ENCODE data around the gene SHROOM1.
"Not testable (repeated sequence)": the region's sequence is repeated elsewhere in the genome, so short reads cannot be mapped to it uniquely, and the experiment has no call there.

The SHROOM1 gene

GRCh38 chr5:132813599-132814502, 16.6 kb downstream of the SHROOM1 start:
- Mint-ChIP-seq H3K27me3 (peaks cover 61% of the 10 kb centered on the region), H3K36me3 (ENCODE audit: low read depth) (no peaks in the 10 kb centered on the region), H3K4me1 (ENCODE audit: low read depth) (peaks cover 10% of the 10 kb centered on the region), H3K27ac (no peak overlapping the region), H3K9me3 (no peaks in the 10 kb centered on the region), H3K4me3 (peak overlapping the region; percentile 61)
- intact Hi-C loops (cut with micrococcal nuclease) = loop anchor here (5.0 kb wide), 1 partner anchor 37 kb away; the partner anchor contains the start of gene SEPTIN8

GRCh38 chr5:132812781-132813598, 17.5 kb downstream of the SHROOM1 start, which contains the start of gene SOWAHA:
Gene SOWAHA (plus strand): TSS chr5:132813302. CDS start chr5:132813622, 320 bp downstream.
- Mint-ChIP-seq H3K27ac (no peak within 1 kb of the TSS), H3K9me3 (no peaks in the 10 kb centered on the region), H3K27me3 (peaks cover 58% of the 10 kb centered on the region), H3K4me1 (ENCODE audit: low read depth) (peaks cover 10% of the 10 kb centered on the region), H3K4me3 (peak within 1 kb of the TSS; percentile 61), H3K36me3 (ENCODE audit: low read depth) (no peaks in the 10 kb centered on the region)
- intact Hi-C loops (cut with micrococcal nuclease) = loop anchor here (5.0 kb wide), 1 partner anchor 36 kb away; the partner anchor contains the start of gene SEPTIN8

- no peak overlapping the region for H3K27ac Mint-ChIP-seq
- H3K27me3 Mint-ChIP-seq = peaks cover 61% of the 10 kb centered on the region
- H3K9me3 Mint-ChIP-seq = no peaks in the 10 kb centered on the region
- intact Hi-C loops (cut with micrococcal nuclease) = loop anchor here (5.0 kb wide), 1 partner anchor 35 kb away; the partner anchor contains the start of gene SEPTIN8
- H3K36me3 Mint-ChIP-seq (ENCODE audit: low read depth) = no peaks in the 10 kb centered on the region
- H3K4me1 Mint-ChIP-seq (ENCODE audit: low read depth) = peaks cover 10% of the 10 kb centered on the region
- H3K4me3 Mint-ChIP-seq = peak overlapping the region; percentile 52
These were observed 18.2 kb downstream of the SHROOM1 start for GRCh38 chr5:132812123-132812765.

GRCh38 chr5:132810605-132811004, 19.8 kb downstream of the SHROOM1 start:
- intact Hi-C loops (cut with micrococcal nuclease) = loop anchor here (5.0 kb wide), 1 partner anchor 33 kb away; the partner anchor contains the start of gene SEPTIN8
- no peak overlapping the region for H3K4me3 Mint-ChIP-seq
- no peak overlapping the region for H3K27ac Mint-ChIP-seq
- peaks cover 69% of the 10 kb centered on the region for H3K27me3 Mint-ChIP-seq
- H3K36me3 Mint-ChIP-seq (ENCODE audit: low read depth) = no peaks in the 10 kb centered on the region
- no peaks in the 10 kb centered on the region for H3K9me3 Mint-ChIP-seq
- peaks cover 10% of the 10 kb centered on the region for H3K4me1 Mint-ChIP-seq (ENCODE audit: low read depth)

GRCh38 chr5:132808866-132809265, 21.6 kb downstream of the SHROOM1 start:
- H3K27me3 Mint-ChIP-seq = peaks cover 67% of the 10 kb centered on the region

GRCh38 chr5:132808448-132808847, 22.0 kb downstream of the SHROOM1 start:
- intact Hi-C loops (cut with micrococcal nuclease) = no loop called here
- H3K27me3 Mint-ChIP-seq = peaks cover 70% of the 10 kb centered on the region
- peaks cover 21% of the 10 kb centered on the region for H3K4me1 Mint-ChIP-seq (ENCODE audit: low read depth)
- H3K36me3 Mint-ChIP-seq (ENCODE audit: low read depth) = no peaks in the 10 kb centered on the region
- H3K9me3 Mint-ChIP-seq = no peaks in the 10 kb centered on the region
- H3K4me3 Mint-ChIP-seq = no peak overlapping the region
- no peak overlapping the region for H3K27ac Mint-ChIP-seq

More at GRCh38 chr5:132808866-132809265, 21.6 kb downstream of the SHROOM1 start:
- Mint-ChIP-seq H3K9me3 (no peaks in the 10 kb centered on the region), H3K36me3 (ENCODE audit: low read depth) (no peaks in the 10 kb centered on the region), H3K27ac (no peak overlapping the region), H3K4me1 (ENCODE audit: low read depth) (peaks cover 19% of the 10 kb centered on the region), H3K4me3 (no peak overlapping the region)
- intact Hi-C loops (cut with micrococcal nuclease) = no loop called here

GRCh38 chr5:132807163-132807838, 23.1 kb downstream of the SHROOM1 start:
- H3K36me3 Mint-ChIP-seq (ENCODE audit: low read depth) = no peaks in the 10 kb centered on the region
- peaks cover 71% of the 10 kb centered on the region for H3K27me3 Mint-ChIP-seq
- H3K27ac Mint-ChIP-seq = no peak overlapping the region
- no peak overlapping the region for H3K4me3 Mint-ChIP-seq
- peaks cover 14% of the 10 kb centered on the region for H3K4me1 Mint-ChIP-seq (ENCODE audit: low read depth)
- H3K9me3 Mint-ChIP-seq = no peaks in the 10 kb centered on the region
- intact Hi-C loops (cut with micrococcal nuclease) = no loop called here

- H3K27ac Mint-ChIP-seq = not testable (repeated sequence)
- H3K27me3 Mint-ChIP-seq = peaks cover 71% of the 10 kb centered on the region
These were observed 23.7 kb downstream of the SHROOM1 start for GRCh38 chr5:132806804-132807162.

GRCh38 chr5:132805872-132806271, 24.6 kb downstream of the SHROOM1 start:
- intact Hi-C loops (cut with micrococcal nuclease); H3K36me3 Mint-ChIP-seq (ENCODE audit: low read depth); H3K9me3 Mint-ChIP-seq; H3K4me3 Mint-ChIP-seq; H3K27ac Mint-ChIP-seq: not testable (repeated sequence)
- peaks cover 71% of the 10 kb centered on the region for H3K27me3 Mint-ChIP-seq
- H3K4me1 Mint-ChIP-seq (ENCODE audit: low read depth) = peaks cover 10% of the 10 kb centered on the region

More at GRCh38 chr5:132806804-132807162, 23.7 kb downstream of the SHROOM1 start:
- H3K4me3 Mint-ChIP-seq; H3K36me3 Mint-ChIP-seq (ENCODE audit: low read depth); H3K9me3 Mint-ChIP-seq; intact Hi-C loops (cut with micrococcal nuclease): not testable (repeated sequence)
- peaks cover 10% of the 10 kb centered on the region for H3K4me1 Mint-ChIP-seq (ENCODE audit: low read depth)

GRCh38 chr5:132804219-132804618, 26.2 kb downstream of the SHROOM1 start:
- peaks cover 67% of the 10 kb centered on the region for H3K27me3 Mint-ChIP-seq
- intact Hi-C loops (cut with micrococcal nuclease); H3K4me3 Mint-ChIP-seq; H3K27ac Mint-ChIP-seq; H3K9me3 Mint-ChIP-seq; H3K36me3 Mint-ChIP-seq (ENCODE audit: low read depth): not testable (repeated sequence)
- H3K4me1 Mint-ChIP-seq (ENCODE audit: low read depth) = peaks cover 10% of the 10 kb centered on the region

GRCh38 chr5:132802685-132803066, 27.8 kb downstream of the SHROOM1 start:
- H3K4me3 Mint-ChIP-seq; H3K36me3 Mint-ChIP-seq (ENCODE audit: low read depth); H3K27ac Mint-ChIP-seq; H3K9me3 Mint-ChIP-seq; intact Hi-C loops (cut with micrococcal nuclease): not testable (repeated sequence)
- H3K4me1 Mint-ChIP-seq (ENCODE audit: low read depth) = peaks cover 10% of the 10 kb centered on the region
- H3K27me3 Mint-ChIP-seq = peaks cover 70% of the 10 kb centered on the region

GRCh38 chr5:132802044-132802684, 28.3 kb downstream of the SHROOM1 start:
- no peak overlapping the region for H3K27ac Mint-ChIP-seq

GRCh38 chr5:132800545-132800944, 29.9 kb downstream of the SHROOM1 start:
- H3K27ac Mint-ChIP-seq = no peak overlapping the region
- intact Hi-C loops (cut with micrococcal nuclease) = no loop called here
- no peaks in the 10 kb centered on the region for H3K9me3 Mint-ChIP-seq
- no peaks in the 10 kb centered on the region for H3K36me3 Mint-ChIP-seq (ENCODE audit: low read depth)
- no peak overlapping the region for H3K4me3 Mint-ChIP-seq
- peaks cover 10% of the 10 kb centered on the region for H3K4me1 Mint-ChIP-seq (ENCODE audit: low read depth)
- H3K27me3 Mint-ChIP-seq = peaks cover 63% of the 10 kb centered on the region

More at GRCh38 chr5:132802044-132802684, 28.3 kb downstream of the SHROOM1 start:
- Mint-ChIP-seq H3K27me3 (peaks cover 66% of the 10 kb centered on the region), H3K9me3 (no peaks in the 10 kb centered on the region), H3K4me1 (ENCODE audit: low read depth) (peaks cover 10% of the 10 kb centered on the region), H3K4me3 (no peak overlapping the region), H3K36me3 (ENCODE audit: low read depth) (no peaks in the 10 kb centered on the region)
- intact Hi-C loops (cut with micrococcal nuclease) = no loop called here

Data from dendritic cell treated with granulocyte-macrophage colony-stimulating factor and Interleukin-4, amounts not matched to agents 40 ng/mL and 50 ng/mL, for 4 days (primary cell).